ENCODE results near the gene KLHDC4. TPM values are rescaled to one million over a fixed set of nuclear protein-coding genes. Genes with fewer than 3 reads are reported as not detected.

Gene KLHDC4
- total and polyA plus RNA-seq, 2 of the 4 experiments (the other 2 are of a cell fraction): 13.6 to 19.0 TPM

DNA sequence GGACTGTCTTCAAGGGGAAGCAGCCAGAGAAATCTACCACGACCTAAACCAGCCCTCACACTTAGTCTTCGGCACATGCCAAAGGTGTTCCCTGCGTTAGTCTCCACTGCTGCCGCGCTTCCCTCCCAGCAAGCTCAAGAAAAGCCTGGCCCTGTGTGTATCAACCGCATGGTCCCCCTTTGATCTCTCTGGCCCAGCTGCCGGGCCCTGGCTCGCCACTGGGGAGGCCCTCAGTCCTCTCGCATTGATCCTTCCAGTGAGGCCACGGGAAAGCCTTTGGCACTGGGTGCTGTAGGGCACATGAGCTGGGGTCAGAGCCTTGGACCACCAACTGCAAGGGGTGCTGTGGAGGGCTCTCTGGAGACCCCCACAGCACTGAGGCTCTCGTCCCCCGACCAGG is 29.6 kb upstream of the KLHDC4 start:
- Histone ChIP-seq H2AFZ (replicated peaks; ENCODE audit: low read length, poor library complexity) (no peak overlapping the region), H3K9ac (ENCODE audit: low read depth, low read length) (no peak overlapping the region), H3K79me1 (ENCODE audit: low read depth in 1 of 2, low read length in 2 of 2) (no peaks in the 10 kb centered on the region), H4K20me1 (ENCODE audit: insufficient read depth, low read length) (no peaks in the 10 kb centered on the region), H3K4me2 (ENCODE audit: low read depth, low read length) (no peak overlapping the region), H4K8ac (ENCODE audit: low read depth in 2 of 2, low read length in 2 of 2) (no peak overlapping the region), H3K18ac (ENCODE audit: low read depth, low read length) (no peak overlapping the region), H3K4me3 (ENCODE audit: insufficient read depth, low read depth, low read length) (no peak overlapping the region), H3K23ac (ENCODE audit: low read depth, low read length) (no peak overlapping the region), H2BK120ac (ENCODE audit: low read depth, low read length) (no peak overlapping the region), H4K5ac (ENCODE audit: low read depth, low read length) (no peak overlapping the region), H2BK5ac (ENCODE audit: low read depth, low read length, poor library complexity, severe bottlenecking) (no peak overlapping the region), H3K56ac (ENCODE audit: extremely low read depth, insufficient read depth, low read length) (no peak overlapping the region), H2BK20ac (ENCODE audit: low read depth, low read length) (no peak overlapping the region), H2AK9ac (replicated peaks; ENCODE audit: low read depth, low read length, poor library complexity) (no peak overlapping the region), H4K91ac (ENCODE audit: insufficient read depth, low read depth, low read length) (no peak overlapping the region), H3K9me3 (ENCODE audit: control insufficient read depth, insufficient read depth, low read length) (0 out of 2 replicates have a peak, but pooled peaks cover 2% of the 10 kb centered on the region), H3K36me3 (ENCODE audit: control insufficient read depth, insufficient read depth, low read length) (no peaks in the 10 kb centered on the region), H3K27ac (ENCODE audit: insufficient read depth, low read length) (no peak overlapping the region), H2AK5ac (ENCODE audit: low read depth, low read length) (no peak overlapping the region), H3K4me1 (ENCODE audit: control insufficient read depth, insufficient read depth, low read length) (peaks cover 12% of the 10 kb centered on the region), H2BK15ac (ENCODE audit: low read depth, low read length) (no peak overlapping the region), H3K9me1 (ENCODE audit: insufficient read depth, low read length) (peaks cover 8% of the 10 kb centered on the region; the same call in 1 of the 2 replicates), H3K4ac (ENCODE audit: low read depth, low read length) (no peak overlapping the region), H3K27me3 (ENCODE audit: control insufficient read depth, insufficient read depth, low read length) (no peaks in the 10 kb centered on the region), H3K14ac (replicated peaks; ENCODE audit: low read depth, low read length) (no peak overlapping the region)
- WGBS, 2 experiments (ENCODE audit: extremely low coverage in 2 of 2, insufficient read length in 1 of 2): 80% methylated on average over 1 of the region's 12 CpGs; no CpG with 5 or more reads in 1 of the 2 experiments
- BruUV-seq (replicated peaks): no TSS peak
- CTCF ChIA-PET: no interaction called here
- intact Hi-C loops (cut with micrococcal nuclease) (no loop called here), in situ Hi-C loops (cut with MboI; ENCODE audit: low sequenced_read_pairs) (no loop called here), dilution Hi-C loops (cut with HindIII; ENCODE audit: low sequenced_read_pairs, unreplicated experiment) (no loop called here)
- DNase-seq: no peak
- POLR2A ChIA-PET (ENCODE audit: unreplicated experiment): no interaction called here
- no peak for ATAC-seq (ENCODE audit: low read depth)
- TF ChIP-seq CHD1 (IDR thresholded peaks at IDR 0.05; ENCODE audit: low read depth, low read length) (no peak), RAD21 (IDR thresholded peaks at IDR 0.05; ENCODE audit: low read length) (no peak), BHLHE40 (IDR thresholded peaks at IDR 0.05; ENCODE audit: low read depth, low read length) (no peak), RCOR1 (IDR thresholded peaks at IDR 0.05; ENCODE audit: insufficient replicate concordance, low read length) (no peak), MAZ (IDR thresholded peaks at IDR 0.05; ENCODE audit: borderline replicate concordance, low read depth, low read length) (no peak), RFX5 (IDR thresholded peaks at IDR 0.05; ENCODE audit: low read depth, low read length) (no peak), POLR2A (IDR thresholded peaks at IDR 0.05; ENCODE audit: low read depth, low read length) (no peak), FOS (IDR thresholded peaks at IDR 0.05; ENCODE audit: low read depth, low read length) (no peak)
- TF ChIP-seq, protein P1, sequence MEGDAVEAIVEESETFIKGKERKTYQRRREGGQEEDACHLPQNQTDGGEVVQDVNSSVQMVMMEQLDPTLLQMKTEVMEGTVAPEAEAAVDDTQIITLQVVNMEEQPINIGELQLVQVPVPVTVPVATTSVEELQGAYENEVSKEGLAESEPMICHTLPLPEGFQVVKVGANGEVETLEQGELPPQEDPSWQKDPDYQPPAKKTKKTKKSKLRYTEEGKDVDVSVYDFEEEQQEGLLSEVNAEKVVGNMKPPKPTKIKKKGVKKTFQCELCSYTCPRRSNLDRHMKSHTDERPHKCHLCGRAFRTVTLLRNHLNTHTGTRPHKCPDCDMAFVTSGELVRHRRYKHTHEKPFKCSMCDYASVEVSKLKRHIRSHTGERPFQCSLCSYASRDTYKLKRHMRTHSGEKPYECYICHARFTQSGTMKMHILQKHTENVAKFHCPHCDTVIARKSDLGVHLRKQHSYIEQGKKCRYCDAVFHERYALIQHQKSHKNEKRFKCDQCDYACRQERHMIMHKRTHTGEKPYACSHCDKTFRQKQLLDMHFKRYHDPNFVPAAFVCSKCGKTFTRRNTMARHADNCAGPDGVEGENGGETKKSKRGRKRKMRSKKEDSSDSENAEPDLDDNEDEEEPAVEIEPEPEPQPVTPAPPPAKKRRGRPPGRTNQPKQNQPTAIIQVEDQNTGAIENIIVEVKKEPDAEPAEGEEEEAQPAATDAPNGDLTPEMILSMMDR (conservative IDR thresholded peaks at IDR 0.05; ENCODE audit: low read depth, low read length): no peak
- TF ChIP-seq, protein P2, sequence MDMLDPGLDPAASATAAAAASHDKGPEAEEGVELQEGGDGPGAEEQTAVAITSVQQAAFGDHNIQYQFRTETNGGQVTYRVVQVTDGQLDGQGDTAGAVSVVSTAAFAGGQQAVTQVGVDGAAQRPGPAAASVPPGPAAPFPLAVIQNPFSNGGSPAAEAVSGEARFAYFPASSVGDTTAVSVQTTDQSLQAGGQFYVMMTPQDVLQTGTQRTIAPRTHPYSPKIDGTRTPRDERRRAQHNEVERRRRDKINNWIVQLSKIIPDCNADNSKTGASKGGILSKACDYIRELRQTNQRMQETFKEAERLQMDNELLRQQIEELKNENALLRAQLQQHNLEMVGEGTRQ (IDR thresholded peaks at IDR 0.05; ENCODE audit: low read depth, low read length): no peak
- TF ChIP-seq, protein P3, sequence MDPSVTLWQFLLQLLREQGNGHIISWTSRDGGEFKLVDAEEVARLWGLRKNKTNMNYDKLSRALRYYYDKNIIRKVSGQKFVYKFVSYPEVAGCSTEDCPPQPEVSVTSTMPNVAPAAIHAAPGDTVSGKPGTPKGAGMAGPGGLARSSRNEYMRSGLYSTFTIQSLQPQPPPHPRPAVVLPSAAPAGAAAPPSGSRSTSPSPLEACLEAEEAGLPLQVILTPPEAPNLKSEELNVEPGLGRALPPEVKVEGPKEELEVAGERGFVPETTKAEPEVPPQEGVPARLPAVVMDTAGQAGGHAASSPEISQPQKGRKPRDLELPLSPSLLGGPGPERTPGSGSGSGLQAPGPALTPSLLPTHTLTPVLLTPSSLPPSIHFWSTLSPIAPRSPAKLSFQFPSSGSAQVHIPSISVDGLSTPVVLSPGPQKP (IDR thresholded peaks at IDR 0.05; ENCODE audit: borderline replicate concordance, low read depth, low read length): no peak

All from IMR-90 (cell line).